Measurements from ENCODE around the gene ZNF429.

DNA sequence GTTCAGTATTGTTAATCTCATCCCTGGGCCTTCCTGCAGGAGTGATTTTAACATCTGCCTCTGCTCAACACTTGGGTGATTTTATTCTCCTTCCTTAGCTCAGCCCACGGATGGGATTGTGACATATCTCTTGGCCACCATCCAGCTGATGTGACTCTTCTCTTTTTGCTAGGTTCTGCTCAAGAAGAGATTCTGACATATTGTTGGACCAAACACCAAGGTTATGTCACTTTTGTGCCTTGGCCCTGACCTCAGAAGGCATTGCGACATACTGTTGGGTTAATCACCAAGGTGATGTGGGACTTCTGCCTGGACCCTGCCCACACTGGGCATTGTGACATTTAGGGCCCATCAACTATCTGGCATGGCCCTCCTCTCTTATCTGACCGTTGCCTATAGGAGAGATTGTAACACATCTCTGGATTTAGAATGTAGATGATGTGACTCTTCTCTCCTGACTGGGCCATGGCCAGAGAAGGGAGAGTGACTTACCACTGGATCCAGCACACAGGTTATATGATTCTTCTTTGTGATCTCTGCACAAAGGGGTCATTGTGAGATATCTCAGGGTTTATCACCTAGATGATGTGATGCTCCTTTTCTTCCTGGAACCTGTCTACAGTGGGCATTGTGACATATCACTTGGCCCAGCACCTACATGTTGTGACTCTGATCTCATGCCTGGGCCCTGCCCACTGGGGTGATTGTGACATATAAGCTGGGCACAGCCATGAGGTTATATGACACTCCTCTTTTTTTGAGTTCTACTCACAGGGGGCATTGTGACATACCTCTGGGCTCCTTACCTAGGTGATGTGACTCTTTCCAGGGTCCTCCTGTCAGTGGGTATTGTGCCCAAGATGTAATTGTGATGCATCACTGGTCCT lies 88.8 kb downstream of the ZNF429 start:
- TF ChIP-seq EP300 (IDR thresholded peaks at IDR 0.05) (no peak), POLR2A (IDR thresholded peaks at IDR 0.05) (no peak)
- TF ChIP-seq, protein P1, sequence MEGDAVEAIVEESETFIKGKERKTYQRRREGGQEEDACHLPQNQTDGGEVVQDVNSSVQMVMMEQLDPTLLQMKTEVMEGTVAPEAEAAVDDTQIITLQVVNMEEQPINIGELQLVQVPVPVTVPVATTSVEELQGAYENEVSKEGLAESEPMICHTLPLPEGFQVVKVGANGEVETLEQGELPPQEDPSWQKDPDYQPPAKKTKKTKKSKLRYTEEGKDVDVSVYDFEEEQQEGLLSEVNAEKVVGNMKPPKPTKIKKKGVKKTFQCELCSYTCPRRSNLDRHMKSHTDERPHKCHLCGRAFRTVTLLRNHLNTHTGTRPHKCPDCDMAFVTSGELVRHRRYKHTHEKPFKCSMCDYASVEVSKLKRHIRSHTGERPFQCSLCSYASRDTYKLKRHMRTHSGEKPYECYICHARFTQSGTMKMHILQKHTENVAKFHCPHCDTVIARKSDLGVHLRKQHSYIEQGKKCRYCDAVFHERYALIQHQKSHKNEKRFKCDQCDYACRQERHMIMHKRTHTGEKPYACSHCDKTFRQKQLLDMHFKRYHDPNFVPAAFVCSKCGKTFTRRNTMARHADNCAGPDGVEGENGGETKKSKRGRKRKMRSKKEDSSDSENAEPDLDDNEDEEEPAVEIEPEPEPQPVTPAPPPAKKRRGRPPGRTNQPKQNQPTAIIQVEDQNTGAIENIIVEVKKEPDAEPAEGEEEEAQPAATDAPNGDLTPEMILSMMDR (IDR thresholded peaks at IDR 0.05): no peak
